ENCODE measurements around the gene RAB37.

Gene RAB37

GRCh38 chr17:74760404-74761105 lies 23.5 kb downstream of the RAB37 start:
- DNase-seq (ENCODE audit: low read depth in 4 of 4, low spot score in 1 of 4) = no peak

DNA sequence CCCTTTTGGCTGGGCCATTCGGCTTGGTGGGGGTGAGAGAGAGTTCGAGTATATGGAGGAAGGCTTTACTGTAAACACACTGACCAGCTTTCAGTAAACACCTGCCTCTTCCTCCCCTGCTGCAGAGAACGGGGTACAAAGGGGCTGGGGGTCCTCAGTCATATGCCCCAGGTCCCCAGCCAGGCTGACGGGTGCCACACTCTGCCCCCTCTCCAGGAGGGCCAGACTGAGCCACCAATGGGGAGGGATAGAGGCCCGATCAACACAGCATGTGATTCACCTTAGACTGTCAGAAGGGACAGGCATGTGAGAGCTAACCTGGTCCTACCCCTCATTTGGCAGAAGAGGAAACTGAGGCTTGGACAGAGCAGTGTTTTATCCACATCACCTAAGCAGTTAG lies 24.4 kb downstream of the RAB37 start:
- no peak for DNase-seq (ENCODE audit: low read depth in 4 of 4, low spot score in 1 of 4)

GRCh38 chr17:74761931-74762330 lies 24.9 kb downstream of the RAB37 start:
- no peak for DNase-seq (ENCODE audit: low read depth in 4 of 4, low spot score in 1 of 4)

DNA sequence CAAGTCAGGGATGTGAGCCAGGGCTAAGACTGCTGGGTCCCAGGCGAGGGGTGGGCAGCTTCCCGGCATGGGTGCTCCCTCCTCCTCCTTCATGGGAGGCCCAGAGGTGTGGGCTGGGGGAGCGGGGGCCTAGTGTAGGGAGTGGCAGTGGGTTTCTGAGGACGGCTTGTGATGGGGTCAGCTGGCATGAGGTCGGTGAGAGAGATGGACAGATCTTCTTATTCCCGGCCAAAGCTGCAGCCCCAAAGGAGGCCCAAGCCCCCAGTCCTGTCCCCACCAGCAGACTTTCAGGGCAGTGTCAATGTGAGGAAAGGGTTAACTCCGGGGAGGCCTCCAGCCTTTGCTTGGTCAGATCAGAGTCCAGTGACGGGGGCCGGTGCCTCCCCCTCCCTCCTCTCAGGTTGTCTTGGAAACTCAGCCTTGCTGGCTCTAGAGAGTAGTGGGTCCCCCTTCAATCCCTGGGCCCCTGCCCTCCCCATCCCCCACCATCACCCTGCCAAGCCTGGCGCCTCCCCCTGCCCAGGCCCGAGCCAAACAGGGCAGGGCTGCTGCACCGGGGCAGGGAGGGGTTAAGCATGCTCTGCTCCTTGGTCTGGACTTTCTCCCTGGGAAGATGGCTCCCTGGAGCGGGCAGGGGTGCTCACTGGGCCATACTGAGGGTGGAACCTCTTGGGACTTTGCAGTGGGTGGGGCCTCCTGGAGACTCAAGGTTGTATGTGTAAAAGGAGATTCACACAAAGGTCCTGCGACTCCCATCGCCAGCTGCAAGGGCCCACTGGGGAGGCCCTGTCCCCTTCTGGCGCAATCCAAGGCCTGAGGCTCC lies 26.7 kb downstream of the RAB37 start:
- no peak for DNase-seq (ENCODE audit: low read depth in 4 of 4, low spot score in 1 of 4)

GRCh38 chr17:74764751-74765286 lies 27.8 kb downstream of the RAB37 start:
- no peak for DNase-seq (ENCODE audit: low read depth in 4 of 4, low spot score in 1 of 4)

GRCh38 chr17:74766413-74766812 lies 29.4 kb downstream of the RAB37 start:
- no peak for DNase-seq (ENCODE audit: low read depth in 4 of 4, low spot score in 1 of 4)

DNA sequence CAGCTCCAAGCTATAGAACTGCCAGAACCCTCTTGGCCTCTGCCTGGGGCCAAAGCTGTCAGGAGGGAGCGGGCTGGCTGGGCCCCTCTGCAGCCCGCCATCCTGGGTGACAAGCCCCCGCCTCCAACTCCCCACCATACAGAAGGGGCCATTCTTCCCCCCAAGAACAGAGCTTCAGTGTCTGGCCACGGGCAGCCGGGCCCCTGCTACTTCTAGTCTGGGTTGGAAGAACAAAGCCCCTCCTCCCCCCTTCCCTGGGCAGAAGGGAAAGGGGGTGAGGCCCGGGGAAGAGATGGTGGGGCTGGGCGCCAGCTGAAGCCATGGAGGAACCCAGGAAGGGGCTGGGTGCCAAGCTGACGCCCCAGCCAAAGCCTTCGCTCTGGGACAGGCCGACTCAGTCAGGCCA lies 30.1 kb downstream of the RAB37 start:
- no peak for DNase-seq (ENCODE audit: low read depth in 4 of 4, low spot score in 1 of 4)

- DNase-seq (ENCODE audit: low read depth in 4 of 4, low spot score in 1 of 4) = no peak
Observed at GRCh38 chr17:74768069-74768762, 31.2 kb downstream of the RAB37 start.

DNA sequence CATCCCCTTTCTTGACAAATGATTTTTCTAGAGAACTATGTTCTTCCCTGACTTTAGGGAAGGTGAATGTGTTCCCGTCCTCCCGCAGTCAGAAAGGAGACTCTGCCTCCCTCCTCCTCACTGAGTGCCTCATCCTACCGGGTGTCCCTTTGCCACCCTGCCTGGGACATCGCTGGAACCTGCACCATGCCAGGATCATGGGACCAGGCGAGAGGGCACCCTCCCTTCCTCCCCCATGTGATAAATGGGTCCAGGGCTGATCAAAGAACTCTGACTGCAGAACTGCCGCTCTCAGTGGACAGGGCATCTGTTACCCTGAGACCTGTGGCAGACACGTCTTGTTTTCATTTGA lies 31.7 kb downstream of the RAB37 start:
- DNase-seq (ENCODE audit: low read depth in 4 of 4, low spot score in 1 of 4) = no peak

DNA sequence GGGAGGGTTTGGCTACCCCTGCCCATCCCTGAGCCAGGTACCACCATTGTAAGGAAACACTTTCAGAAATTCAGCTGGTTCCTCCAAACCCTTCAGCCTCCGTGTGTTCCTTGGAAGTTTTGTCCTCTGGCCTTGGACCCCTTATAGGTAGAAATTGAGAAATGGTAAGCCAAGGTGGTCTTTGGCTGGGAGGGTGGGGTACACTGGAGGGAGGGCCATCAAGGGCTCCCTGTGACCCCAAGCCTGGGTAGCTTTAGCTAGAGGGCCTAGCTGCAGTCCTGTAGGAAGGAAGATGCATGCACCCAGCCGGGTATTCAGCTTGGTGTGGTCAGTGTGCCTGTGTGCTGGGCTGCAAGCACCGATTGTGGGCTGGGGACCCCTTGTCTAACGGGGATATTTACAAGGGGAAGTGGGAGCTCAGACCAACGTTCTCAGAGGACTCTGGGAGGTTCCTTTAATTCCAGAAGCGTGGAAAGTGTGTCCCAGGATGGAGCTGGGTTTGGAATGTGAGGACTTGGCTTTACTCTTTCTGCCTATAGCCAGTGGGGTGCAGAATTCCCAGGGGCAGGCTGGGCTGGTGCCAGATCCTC lies 32.3 kb downstream of the RAB37 start:
- DNase-seq (ENCODE audit: low read depth in 4 of 4, low spot score in 1 of 4) = no peak

GRCh38 chr17:74769856-74770497 lies 32.9 kb downstream of the RAB37 start:
- no peak for DNase-seq (ENCODE audit: low read depth in 4 of 4, low spot score in 1 of 4)

GRCh38 chr17:74770498-74771318 lies 33.7 kb downstream of the RAB37 start:
- DNase-seq (ENCODE audit: low read depth in 4 of 4, low spot score in 1 of 4) = peak in 2 of 4 experiments; percentile 58 to 59

DNA sequence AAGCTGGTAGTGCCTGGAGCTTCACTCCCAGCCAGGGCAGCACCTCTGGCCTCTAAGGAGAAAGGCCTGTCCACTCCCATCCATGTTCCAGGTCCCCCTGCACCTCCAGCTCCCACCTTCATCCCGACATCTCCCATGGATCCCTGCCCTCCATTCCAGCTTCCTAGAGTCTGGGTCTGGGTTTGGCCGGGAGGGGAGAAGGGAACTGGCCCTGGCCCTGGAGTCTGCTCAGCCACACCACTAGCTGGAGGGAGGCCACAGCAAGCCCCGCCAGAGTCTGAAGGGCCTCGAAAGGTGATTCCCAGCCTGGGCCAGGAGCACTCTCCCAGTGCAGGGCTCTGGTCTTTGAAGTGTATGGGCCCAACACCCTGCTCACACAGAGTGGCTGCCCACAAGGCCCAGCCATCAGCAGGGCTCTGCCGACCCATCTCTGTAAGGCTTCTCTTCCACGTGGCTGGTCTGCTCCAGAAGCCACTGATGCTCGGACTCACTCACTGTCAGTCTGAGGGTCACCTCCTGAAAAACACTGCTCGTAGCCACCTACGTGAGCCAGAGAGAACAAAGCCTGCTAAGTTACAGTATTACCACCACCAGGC lies 34.4 kb downstream of the RAB37 start:
- DNase-seq (ENCODE audit: low read depth in 4 of 4, low spot score in 1 of 4) = no peak

DNA sequence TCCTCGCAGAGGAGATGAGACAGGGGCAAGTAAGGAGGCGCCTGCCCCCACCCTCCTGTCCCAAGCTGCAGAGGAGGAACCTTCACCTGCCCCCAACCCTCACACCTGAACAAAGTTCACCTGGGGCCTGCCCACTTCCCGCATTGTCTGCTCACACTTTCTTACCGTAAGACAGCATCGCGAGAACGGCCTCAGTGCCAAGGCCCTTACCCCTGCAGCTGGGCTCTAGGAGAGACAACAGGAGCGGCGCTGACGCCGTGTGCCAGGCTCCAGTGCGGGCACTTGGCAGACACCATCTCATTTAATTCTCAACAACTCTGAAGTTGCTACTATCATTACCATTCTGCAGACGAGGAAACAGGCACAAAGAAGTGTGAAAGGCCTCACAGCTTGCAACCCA lies 35.0 kb downstream of the RAB37 start:
- no peak for DNase-seq (ENCODE audit: low read depth in 4 of 4, low spot score in 1 of 4)

DNA sequence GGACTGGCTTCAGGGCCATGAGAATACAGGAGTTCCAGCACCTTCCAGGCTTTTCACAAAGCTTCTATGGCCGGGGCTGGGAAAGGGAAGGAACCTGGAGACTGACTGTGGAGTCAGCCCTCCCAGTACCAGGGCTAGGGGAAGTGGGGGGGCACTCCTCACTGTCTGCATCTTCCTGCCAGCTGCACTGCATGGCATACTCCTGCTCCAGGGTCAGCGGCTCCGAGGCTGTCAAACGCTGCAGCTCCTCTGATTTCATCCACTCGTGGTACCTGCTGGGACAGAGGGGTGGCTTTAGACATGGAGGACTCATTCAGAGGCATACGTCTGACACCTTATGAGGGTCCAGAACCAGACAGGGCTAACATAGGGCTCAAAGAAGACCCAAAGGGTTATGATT lies 36.4 kb downstream of the RAB37 start:
- DNase-seq (ENCODE audit: low read depth in 4 of 4, low spot score in 1 of 4) = no peak

- no peak for DNase-seq (ENCODE audit: low read depth in 4 of 4, low spot score in 1 of 4)
Observed at GRCh38 chr17:74773871-74774286, 36.8 kb downstream of the RAB37 start.

- DNase-seq (ENCODE audit: low read depth in 4 of 4, low spot score in 1 of 4) = no peak
Observed at GRCh38 chr17:74775409-74776043, 38.5 kb downstream of the RAB37 start.

GRCh38 chr17:74776044-74776962 lies 39.2 kb downstream of the RAB37 start, which contains the start of gene NAT9:
Gene NAT9, minus strand, starts transcription at chr17:74776345. Its CDS starts 647 bp downstream, at chr17:74775698.
- peak; percentile 99 to 100 (median 99) for DNase-seq (ENCODE audit: low read depth in 4 of 4, low spot score in 1 of 4)
